ENCODE measurements around the gene RASGRF1. TPM values are rescaled to one million over a fixed set of nuclear protein-coding genes. Genes with fewer than 3 reads are reported as not detected.

Gene RASGRF1
- total and polyA plus RNA-seq, 2 experiments from 2014 or later = 0.05 to 0.24 TPM

DNA sequence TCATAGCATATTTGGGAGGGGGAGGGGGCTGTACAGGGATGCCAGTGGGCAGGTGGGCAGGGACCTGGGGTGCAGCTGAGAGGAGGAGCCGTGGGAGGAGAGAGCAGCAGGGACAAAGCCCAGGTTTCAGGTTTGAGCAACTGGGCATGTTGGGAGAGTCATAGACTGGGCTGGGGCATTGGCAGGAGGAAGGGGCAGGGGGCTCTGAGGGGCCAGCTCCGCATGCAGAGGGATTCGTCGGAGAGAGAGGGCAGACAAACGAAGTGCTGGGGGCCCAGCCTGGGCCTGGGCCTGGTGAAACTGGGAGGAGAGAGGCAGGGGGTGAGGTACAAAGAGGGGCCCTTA, 25.2 kb downstream of the RASGRF1 start:
- H4K20me1 ChIP-seq (replicated peaks; ENCODE audit: insufficient read depth) = no peaks in the 10 kb centered on the region
- H3K4me2 ChIP-seq = no peak overlapping the region
- H3F3A ChIP-seq (replicated peaks; ENCODE audit: low read depth) = no peaks in the 10 kb centered on the region
- no peaks in the 10 kb centered on the region for H3K79me2 ChIP-seq (replicated peaks; ENCODE audit: insufficient read depth)
- no peak overlapping the region for H2AFZ ChIP-seq
- peaks cover 8% of the 10 kb centered on the region; the same call in 1 of the 2 replicates for H3K27me3 ChIP-seq (ENCODE audit: insufficient read depth)
- H3K4me3 Mint-ChIP-seq = no peak overlapping the region
- no peak for ATAC-seq
- H3K27ac Mint-ChIP-seq = no peak overlapping the region
- H3K36me3 Mint-ChIP-seq (ENCODE audit: low read depth) = no peaks in the 10 kb centered on the region
- H3K4me1 Mint-ChIP-seq = peaks cover 7% of the 10 kb centered on the region; the same call in 2 of the 3 replicates
- H3K4me3 ChIP-seq = no peak overlapping the region
- peaks cover 5% of the 10 kb centered on the region for H3K4me1 ChIP-seq (ENCODE audit: insufficient read depth)
- no peaks in the 10 kb centered on the region for H3K9me3 Mint-ChIP-seq
- no peak overlapping the region for H3K27ac ChIP-seq (ENCODE audit: low read depth)
- no peaks in the 10 kb centered on the region for H3K36me3 ChIP-seq (ENCODE audit: insufficient read depth)
- TF ChIP-seq EZH2phosphoT487 (IDR thresholded peaks at IDR 0.05; ENCODE audit: unreplicated experiment) (no peak), ZNF331 (CRISPR knock-in tag; IDR thresholded peaks at IDR 0.05; ENCODE audit: low read depth) (no peak), EZH2 (IDR thresholded peaks at IDR 0.05; ENCODE audit: low read depth, unreplicated experiment) (no peak), STAT1 (IDR thresholded peaks at IDR 0.05; ENCODE audit: unreplicated experiment) (no peak), POLR2AphosphoS5 (IDR thresholded peaks at IDR 0.05; ENCODE audit: low read depth) (no peak), REST (IDR thresholded peaks at IDR 0.05; ENCODE audit: unreplicated experiment) (no peak), ETS1 (IDR thresholded peaks at IDR 0.05) (no peak), CREB1 (CRISPR knock-in tag; IDR thresholded peaks at IDR 0.05; ENCODE audit: low read depth) (no peak), NANOG (IDR thresholded peaks at IDR 0.05; ENCODE audit: borderline replicate concordance) (no peak), JUNB (IDR thresholded peaks at IDR 0.05; ENCODE audit: unreplicated experiment) (no peak), ZNF114 (CRISPR knock-in tag; IDR thresholded peaks at IDR 0.05) (no peak)
- TF ChIP-seq, protein P1, sequence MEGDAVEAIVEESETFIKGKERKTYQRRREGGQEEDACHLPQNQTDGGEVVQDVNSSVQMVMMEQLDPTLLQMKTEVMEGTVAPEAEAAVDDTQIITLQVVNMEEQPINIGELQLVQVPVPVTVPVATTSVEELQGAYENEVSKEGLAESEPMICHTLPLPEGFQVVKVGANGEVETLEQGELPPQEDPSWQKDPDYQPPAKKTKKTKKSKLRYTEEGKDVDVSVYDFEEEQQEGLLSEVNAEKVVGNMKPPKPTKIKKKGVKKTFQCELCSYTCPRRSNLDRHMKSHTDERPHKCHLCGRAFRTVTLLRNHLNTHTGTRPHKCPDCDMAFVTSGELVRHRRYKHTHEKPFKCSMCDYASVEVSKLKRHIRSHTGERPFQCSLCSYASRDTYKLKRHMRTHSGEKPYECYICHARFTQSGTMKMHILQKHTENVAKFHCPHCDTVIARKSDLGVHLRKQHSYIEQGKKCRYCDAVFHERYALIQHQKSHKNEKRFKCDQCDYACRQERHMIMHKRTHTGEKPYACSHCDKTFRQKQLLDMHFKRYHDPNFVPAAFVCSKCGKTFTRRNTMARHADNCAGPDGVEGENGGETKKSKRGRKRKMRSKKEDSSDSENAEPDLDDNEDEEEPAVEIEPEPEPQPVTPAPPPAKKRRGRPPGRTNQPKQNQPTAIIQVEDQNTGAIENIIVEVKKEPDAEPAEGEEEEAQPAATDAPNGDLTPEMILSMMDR (conservative IDR thresholded peaks at IDR 0.05; ENCODE audit: low read depth in 2 of 2) = no peak
- TF ChIP-seq, protein P2, sequence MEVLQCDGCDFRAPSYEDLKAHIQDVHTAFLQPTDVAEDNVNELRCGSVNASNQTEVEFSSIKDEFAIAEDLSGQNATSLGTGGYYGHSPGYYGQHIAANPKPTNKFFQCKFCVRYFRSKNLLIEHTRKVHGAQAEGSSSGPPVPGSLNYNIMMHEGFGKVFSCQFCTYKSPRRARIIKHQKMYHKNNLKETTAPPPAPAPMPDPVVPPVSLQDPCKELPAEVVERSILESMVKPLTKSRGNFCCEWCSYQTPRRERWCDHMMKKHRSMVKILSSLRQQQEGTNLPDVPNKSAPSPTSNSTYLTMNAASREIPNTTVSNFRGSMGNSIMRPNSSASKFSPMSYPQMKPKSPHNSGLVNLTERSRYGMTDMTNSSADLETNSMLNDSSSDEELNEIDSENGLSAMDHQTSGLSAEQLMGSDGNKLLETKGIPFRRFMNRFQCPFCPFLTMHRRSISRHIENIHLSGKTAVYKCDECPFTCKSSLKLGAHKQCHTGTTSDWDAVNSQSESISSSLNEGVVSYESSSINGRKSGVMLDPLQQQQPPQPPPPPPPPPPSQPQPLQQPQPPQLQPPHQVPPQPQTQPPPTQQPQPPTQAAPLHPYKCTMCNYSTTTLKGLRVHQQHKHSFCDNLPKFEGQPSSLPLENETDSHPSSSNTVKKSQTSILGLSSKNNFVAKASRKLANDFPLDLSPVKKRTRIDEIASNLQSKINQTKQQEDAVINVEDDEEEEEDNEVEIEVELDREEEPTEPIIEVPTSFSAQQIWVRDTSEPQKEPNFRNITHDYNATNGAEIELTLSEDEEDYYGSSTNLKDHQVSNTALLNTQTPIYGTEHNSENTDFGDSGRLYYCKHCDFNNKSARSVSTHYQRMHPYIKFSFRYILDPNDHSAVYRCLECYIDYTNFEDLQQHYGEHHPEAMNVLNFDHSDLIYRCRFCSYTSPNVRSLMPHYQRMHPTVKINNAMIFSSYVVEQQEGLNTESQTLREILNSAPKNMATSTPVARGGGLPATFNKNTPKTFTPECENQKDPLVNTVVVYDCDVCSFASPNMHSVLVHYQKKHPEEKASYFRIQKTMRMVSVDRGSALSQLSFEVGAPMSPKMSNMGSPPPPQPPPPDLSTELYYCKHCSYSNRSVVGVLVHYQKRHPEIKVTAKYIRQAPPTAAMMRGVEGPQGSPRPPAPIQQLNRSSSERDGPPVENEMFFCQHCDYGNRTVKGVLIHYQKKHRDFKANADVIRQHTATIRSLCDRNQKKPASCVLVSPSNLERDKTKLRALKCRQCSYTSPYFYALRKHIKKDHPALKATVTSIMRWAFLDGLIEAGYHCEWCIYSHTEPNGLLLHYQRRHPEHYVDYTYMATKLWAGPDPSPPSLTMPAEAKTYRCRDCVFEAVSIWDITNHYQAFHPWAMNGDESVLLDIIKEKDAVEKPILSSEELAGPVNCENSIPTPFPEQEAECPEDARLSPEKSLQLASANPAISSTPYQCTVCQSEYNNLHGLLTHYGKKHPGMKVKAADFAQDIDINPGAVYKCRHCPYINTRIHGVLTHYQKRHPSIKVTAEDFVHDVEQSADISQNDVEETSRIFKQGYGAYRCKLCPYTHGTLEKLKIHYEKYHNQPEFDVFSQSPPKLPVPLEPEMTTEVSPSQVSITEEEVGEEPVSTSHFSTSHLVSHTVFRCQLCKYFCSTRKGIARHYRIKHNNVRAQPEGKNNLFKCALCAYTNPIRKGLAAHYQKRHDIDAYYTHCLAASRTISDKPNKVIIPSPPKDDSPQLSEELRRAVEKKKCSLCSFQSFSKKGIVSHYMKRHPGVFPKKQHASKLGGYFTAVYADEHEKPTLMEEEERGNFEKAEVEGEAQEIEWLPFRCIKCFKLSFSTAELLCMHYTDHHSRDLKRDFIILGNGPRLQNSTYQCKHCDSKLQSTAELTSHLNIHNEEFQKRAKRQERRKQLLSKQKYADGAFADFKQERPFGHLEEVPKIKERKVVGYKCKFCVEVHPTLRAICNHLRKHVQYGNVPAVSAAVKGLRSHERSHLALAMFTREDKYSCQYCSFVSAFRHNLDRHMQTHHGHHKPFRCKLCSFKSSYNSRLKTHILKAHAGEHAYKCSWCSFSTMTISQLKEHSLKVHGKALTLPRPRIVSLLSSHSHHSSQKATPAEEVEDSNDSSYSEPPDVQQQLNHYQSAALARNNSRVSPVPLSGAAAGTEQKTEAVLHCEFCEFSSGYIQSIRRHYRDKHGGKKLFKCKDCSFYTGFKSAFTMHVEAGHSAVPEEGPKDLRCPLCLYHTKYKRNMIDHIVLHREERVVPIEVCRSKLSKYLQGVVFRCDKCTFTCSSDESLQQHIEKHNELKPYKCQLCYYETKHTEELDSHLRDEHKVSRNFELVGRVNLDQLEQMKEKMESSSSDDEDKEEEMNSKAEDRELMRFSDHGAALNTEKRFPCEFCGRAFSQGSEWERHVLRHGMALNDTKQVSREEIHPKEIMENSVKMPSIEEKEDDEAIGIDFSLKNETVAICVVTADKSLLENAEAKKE (CRISPR knock-in tag; IDR thresholded peaks at IDR 0.05) = no peak
- 0 out of 2 replicates have a peak, but pooled peaks cover 3% of the 10 kb centered on the region for H3K9me2 ChIP-seq (ENCODE audit: insufficient read depth)
- peaks cover 14% of the 10 kb centered on the region for H3K27me3 Mint-ChIP-seq (ENCODE audit: insufficient read depth, low read depth, poor library complexity)
- DNase-seq (ENCODE audit: low spot score) = no peak

All from GM23338 (cell line).